OCI-LY1 (cell line): Measurements from ENCODE around the gene UCKL1.
A peak's percentile ranks its signal among the peaks of the same experiment; 100 is the strongest.

Experiments
- H2AFZ ChIP-seq: fragments of 200-600 bp; sonication (generic), shearing (Covaris generic); 2 replicates; pipeline ENCODE4 v1.6.0; 2014; ENCODE audit warnings: antibody characterized with exemption, mild to moderate bottlenecking, low read length
- H3F3A ChIP-seq: fragments of 200-600 bp; sonication (generic), shearing (Covaris generic); 2 replicates; pipeline ENCODE4 v1.6.0; 2014; ENCODE audit warnings: mild to moderate bottlenecking, antibody characterized with exemption, low read length, moderate library complexity; ENCODE audit not compliant: insufficient read depth
- H3K27ac ChIP-seq: fragments of 200-600 bp; sonication (generic); 2 replicates; pipeline ENCODE4 v1.5.1; 2014; ENCODE audit warnings: low read length, mixed run types, mild to moderate bottlenecking, low read depth; ENCODE audit not compliant: poor library complexity, severe bottlenecking
- H3K27me3 ChIP-seq: fragments of 200-600 bp; sonication (generic); 2 replicates; pipeline ENCODE4 v1.6.0; 2014; ENCODE audit warnings: antibody characterized with exemption, mild to moderate bottlenecking, low read length, moderate library complexity; ENCODE audit not compliant: insufficient read depth
- H3K36me3 ChIP-seq: fragments of 200-600 bp; sonication (generic); 2 replicates; pipeline ENCODE4 v1.6.1; 2014; ENCODE audit warnings: mild to moderate bottlenecking, antibody characterized with exemption, low read length, moderate library complexity, mixed read lengths; ENCODE audit not compliant: insufficient read depth
- H3K4me1 ChIP-seq: fragments of 200-600 bp; sonication (generic); 2 replicates; pipeline ENCODE4 v1.5.1; 2014; ENCODE audit warnings: mild to moderate bottlenecking, low read length, moderate library complexity; ENCODE audit not compliant: insufficient read depth, severe bottlenecking
- H3K4me2 ChIP-seq: fragments of 200-600 bp; sonication (generic), shearing (Covaris generic); 2 replicates; pipeline ENCODE4 v1.6.1; 2014; ENCODE audit warnings: low read length
- H3K4me3 ChIP-seq: fragments of 200-600 bp; sonication (generic); 2 replicates; pipeline ENCODE4 v1.5.1; 2014; ENCODE audit warnings: low read length, low read depth, mild to moderate bottlenecking, mixed read lengths; ENCODE audit not compliant: poor library complexity, severe bottlenecking
- H3K79me2 ChIP-seq: fragments of 200-600 bp; shearing (Covaris generic); 2 replicates; pipeline ENCODE4 v1.6.1; 2016; ENCODE audit warnings: mixed run types, low read length, mixed read lengths; ENCODE audit not compliant: insufficient read depth
- H3K9ac ChIP-seq: fragments of 200-600 bp; sonication (generic), shearing (Covaris generic); 2 replicates; pipeline ENCODE4 v1.6.1; 2014; ENCODE audit warnings: mild to moderate bottlenecking, low read length, mixed read lengths
- H3K9me2 ChIP-seq: fragments of 200-600 bp; sonication (generic), shearing (Covaris generic); 2 replicates; pipeline ENCODE4 v1.6.1; 2014; ENCODE audit warnings: low read depth, mild to moderate bottlenecking, low read length, mixed read lengths
- H3K9me3 ChIP-seq: fragments of 200-600 bp; shearing (Covaris generic); 2 replicates; pipeline ENCODE4 v1.6.1; 2014; ENCODE audit warnings: low read length, mixed read lengths
- H4K20me1 ChIP-seq: fragments of 200-600 bp; sonication (generic), shearing (Covaris generic); 2 replicates; pipeline ENCODE4 v1.6.0; 2016; ENCODE audit warnings: mild to moderate bottlenecking, low read length; ENCODE audit not compliant: insufficient read depth
- CTCF ChIP-seq: fragments of 200-600 bp; sonication (generic), shearing (Covaris generic); IDR thresholded peaks from 2 replicates; pipeline ENCODE4 v1.5.1; 2017; ENCODE audit warnings: mild to moderate bottlenecking, antibody characterized with exemption, low read length, moderate library complexity, mixed read lengths
- EZH2 ChIP-seq: fragments of 200-600 bp; sonication (generic), shearing (Covaris generic); IDR thresholded peaks from 2 replicates; pipeline ENCODE4 v1.8.0; 2017; ENCODE audit warnings: borderline replicate concordance, mixed run types, mild to moderate bottlenecking, antibody characterized with exemption, low read length, moderate library complexity, mixed read lengths

Gene UCKL1

GRCh38 chr20:63913768-63914167 lies 42.4 kb downstream of the UCKL1 start:
- H3K27me3 ChIP-seq = no peaks in the 10 kb centered on the region
- no peak overlapping the region for H3K9ac ChIP-seq
- H4K20me1 ChIP-seq = no peaks in the 10 kb centered on the region
- no peak overlapping the region for H2AFZ ChIP-seq
- H3K4me1 ChIP-seq = peaks cover 61% of the 10 kb centered on the region
- H3K36me3 ChIP-seq = peaks cover 11% of the 10 kb centered on the region; the same call in 1 of the 2 replicates
- no peak overlapping the region for H3K4me3 ChIP-seq
- no peaks in the 10 kb centered on the region for H3K9me2 ChIP-seq
- TF ChIP-seq CTCF (no peak), EZH2 (no peak)
- H3K79me2 ChIP-seq = peaks cover 44% of the 10 kb centered on the region
- H3K9me3 ChIP-seq = no peaks in the 10 kb centered on the region
- no peak overlapping the region for H3K4me2 ChIP-seq
- H3K27ac ChIP-seq = no peak overlapping the region
- no peaks in the 10 kb centered on the region for H3F3A ChIP-seq

GRCh38 chr20:63911176-63911575 lies 45.0 kb downstream of the UCKL1 start:
- Histone ChIP-seq H4K20me1 (no peaks in the 10 kb centered on the region), H3F3A (no peaks in the 10 kb centered on the region), H3K4me3 (peak overlapping the region; percentile 17), H3K9ac (peak overlapping the region; percentile 5; the same call in 1 of the 2 replicates), H3K9me2 (no peaks in the 10 kb centered on the region), H3K79me2 (peaks cover 58% of the 10 kb centered on the region), H2AFZ (no peak overlapping the region), H3K36me3 (peaks cover 10% of the 10 kb centered on the region; the same call in 1 of the 2 replicates), H3K27ac (peak overlapping the region; percentile 64), H3K9me3 (no peaks in the 10 kb centered on the region), H3K4me2 (peak overlapping the region; percentile 41), H3K27me3 (no peaks in the 10 kb centered on the region), H3K4me1 (peaks cover 40% of the 10 kb centered on the region)
- TF ChIP-seq CTCF (no peak), EZH2 (no peak)

GRCh38 chr20:63908008-63908682 lies 48.1 kb downstream of the UCKL1 start:
- Histone ChIP-seq H3F3A (no peaks in the 10 kb centered on the region), H3K4me3 (no peak overlapping the region), H4K20me1 (no peaks in the 10 kb centered on the region), H3K4me2 (no peak overlapping the region), H2AFZ (no peak overlapping the region), H3K9ac (no peak overlapping the region), H3K36me3 (no peaks in the 10 kb centered on the region; the same call in 1 of the 2 replicates), H3K27me3 (no peaks in the 10 kb centered on the region), H3K79me2 (peaks cover 64% of the 10 kb centered on the region), H3K4me1 (peaks cover 38% of the 10 kb centered on the region), H3K27ac (peak overlapping the region; percentile 5), H3K9me3 (no peaks in the 10 kb centered on the region), H3K9me2 (no peaks in the 10 kb centered on the region)
- TF ChIP-seq EZH2 (no peak), CTCF (no peak)
